Mesodermal cell (in vitro differentiated cells): ENCODE data around the gene ZNF385D.

Experiments used
- H3K27ac ChIP-seq: 2 replicates; pipeline ENCODE4 v1.7.0; 2013; ENCODE audit warnings: mild to moderate bottlenecking, low read depth, low read length, moderate library complexity; ENCODE audit not compliant: severe bottlenecking
- H3K36me3 ChIP-seq: 2 replicates; pipeline ENCODE4 v1.7.1; 2013; ENCODE audit warnings: mild to moderate bottlenecking, low read length, moderate library complexity; ENCODE audit not compliant: control insufficient read depth, insufficient read depth
- H3K4me1 ChIP-seq: one replicate; pipeline ENCODE4 v1.7.1; 2013; ENCODE audit warnings: mild to moderate bottlenecking, low read length; ENCODE audit not compliant: insufficient read depth, control insufficient read depth, poor library complexity, severe bottlenecking
- H3K4me3 ChIP-seq: 2 replicates; pipeline ENCODE4 v1.7.0; 2013; ENCODE audit warnings: low read length, control low read depth, mild to moderate bottlenecking; ENCODE audit not compliant: insufficient read depth, poor library complexity, severe bottlenecking; ENCODE audit errors: extremely low read depth
- H3K9me3 ChIP-seq: 2 replicates; pipeline ENCODE4 v1.7.1; 2013; ENCODE audit warnings: mild to moderate bottlenecking, low read length, moderate library complexity; ENCODE audit not compliant: control insufficient read depth
- WGBS, 2 experiments: methylation state at CpG; one replicate each; pipeline ENCODE4 v1.1.5; 2013; ENCODE audit warnings: missing lambda C conversion rate in 2 of 2; ENCODE audit not compliant: insufficient coverage in 2 of 2; 5-methylcytosine and 5-hydroxymethylcytosine counted together

The ZNF385D gene

DNA sequence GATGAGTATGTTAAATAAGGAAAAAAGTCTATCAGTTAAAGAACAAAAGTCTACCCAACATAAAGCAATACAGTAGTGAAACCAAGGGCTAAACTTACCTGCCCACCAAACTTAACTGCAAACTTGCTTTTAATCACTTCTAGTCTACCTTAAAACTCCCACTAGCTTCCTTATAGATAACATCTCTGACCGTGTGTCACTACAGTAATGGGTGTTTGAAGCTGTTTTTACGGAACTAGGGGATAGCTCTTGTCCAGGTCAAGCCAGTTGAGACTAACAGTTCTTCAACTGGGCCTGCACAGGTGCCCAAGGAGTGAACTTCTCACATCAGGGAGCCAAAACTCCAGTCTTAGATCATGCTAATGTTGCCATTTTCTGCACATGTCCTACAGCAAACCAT is 132.3 kb downstream of the ZNF385D start:
- WGBS, 2 experiments = 100% methylated on average over 1 of the region's 2 CpGs; no CpG with 5 or more reads in 1 of the 2 experiments
- no peak overlapping the region for H3K4me3 ChIP-seq
- H3K4me1 ChIP-seq = peaks cover 3% of the 10 kb centered on the region
- no peak overlapping the region for H3K27ac ChIP-seq
- H3K36me3 ChIP-seq = no peaks in the 10 kb centered on the region
- no peaks in the 10 kb centered on the region for H3K9me3 ChIP-seq

DNA sequence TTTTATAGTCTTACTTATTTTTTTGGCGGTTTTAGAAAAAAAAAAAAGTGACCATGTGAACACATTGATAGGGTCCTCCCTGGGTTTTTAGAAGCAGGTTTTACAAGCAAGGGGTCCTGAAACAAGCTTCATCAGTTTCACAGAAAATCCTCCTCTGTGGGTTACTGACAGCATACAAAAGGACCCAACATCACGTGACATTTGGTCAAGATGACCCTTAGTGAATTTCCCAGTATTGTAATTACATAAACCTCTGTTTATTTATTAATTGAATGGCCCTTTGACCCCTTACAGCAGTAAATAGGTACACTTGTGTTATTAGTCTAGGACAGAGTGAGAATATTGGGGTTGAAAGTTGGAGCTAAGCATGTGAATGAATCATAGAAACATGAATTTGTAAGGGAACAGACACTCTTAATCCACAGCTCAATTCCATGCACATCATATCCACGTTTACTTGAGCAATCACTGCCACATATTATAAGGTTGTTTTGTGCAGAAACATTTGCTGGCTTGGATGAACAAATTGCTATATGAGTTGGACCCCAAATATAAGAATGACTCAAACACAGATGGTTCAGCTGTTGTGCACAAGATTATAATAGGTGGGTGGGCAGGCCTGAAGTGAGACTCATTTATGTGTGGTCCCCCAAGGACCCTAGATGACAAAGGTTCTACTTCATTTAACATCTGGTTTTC is 137.5 kb downstream of the ZNF385D start:
- Histone ChIP-seq H3K36me3 (no peaks in the 10 kb centered on the region), H3K4me3 (no peak overlapping the region), H3K4me1 (peaks cover 3% of the 10 kb centered on the region), H3K27ac (no peak overlapping the region), H3K9me3 (no peaks in the 10 kb centered on the region)
- WGBS, 2 experiments = 71% methylated on average over 1 of the region's 3 CpGs; no CpG with 5 or more reads in 1 of the 2 experiments

DNA sequence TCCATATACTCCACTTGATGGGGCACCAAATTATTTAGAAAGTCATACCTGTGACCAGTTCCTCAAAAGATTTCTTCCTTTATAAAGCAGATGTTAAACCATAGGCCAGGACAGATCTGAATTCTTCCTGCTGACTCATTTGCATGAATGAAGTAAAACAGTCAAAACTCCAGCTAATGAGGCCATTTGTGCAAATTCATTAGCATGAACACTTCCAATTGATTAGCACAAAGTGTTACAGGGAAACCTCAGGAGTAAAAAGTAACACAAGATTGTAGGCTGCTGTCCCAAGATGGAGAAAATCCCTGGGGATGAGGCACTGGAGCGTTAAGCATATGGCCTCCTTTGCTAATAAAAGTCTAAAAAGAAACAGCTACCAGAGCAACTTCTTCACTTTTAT is 149.8 kb downstream of the ZNF385D start:
- Histone ChIP-seq H3K4me3 (no peak overlapping the region), H3K9me3 (no peaks in the 10 kb centered on the region), H3K36me3 (no peaks in the 10 kb centered on the region), H3K27ac (no peak overlapping the region), H3K4me1 (no peaks in the 10 kb centered on the region)
- WGBS, 2 experiments = no CpG with 5 or more reads among the region's 1 CpG

GRCh38 chr3:21599890-21600289 is 151.1 kb downstream of the ZNF385D start:
- H3K4me1 ChIP-seq = no peaks in the 10 kb centered on the region
- 81 to 95% methylated on average over 5 of the region's 6 CpGs for WGBS, 2 experiments
- no peaks in the 10 kb centered on the region for H3K9me3 ChIP-seq
- H3K27ac ChIP-seq = no peak overlapping the region
- H3K36me3 ChIP-seq = no peaks in the 10 kb centered on the region
- no peak overlapping the region for H3K4me3 ChIP-seq

GRCh38 chr3:21592828-21593227 is 158.2 kb downstream of the ZNF385D start:
- no peak overlapping the region for H3K27ac ChIP-seq
- H3K36me3 ChIP-seq = no peaks in the 10 kb centered on the region
- H3K4me3 ChIP-seq = no peak overlapping the region
- no peaks in the 10 kb centered on the region for H3K4me1 ChIP-seq
- 77 to 82% methylated on average over 2 to 4 of the region's 4 CpGs for WGBS, 2 experiments
- H3K9me3 ChIP-seq = no peaks in the 10 kb centered on the region

- Histone ChIP-seq H3K27ac (no peak overlapping the region), H3K9me3 (no peaks in the 10 kb centered on the region), H3K4me3 (no peak overlapping the region), H3K4me1 (no peaks in the 10 kb centered on the region), H3K36me3 (no peaks in the 10 kb centered on the region)
- no CpG with 5 or more reads among the region's 1 CpG for WGBS, 2 experiments
These were observed 163.1 kb downstream of the ZNF385D start for GRCh38 chr3:21587894-21588293.

- 100% methylated on average over 1 of the region's 3 CpGs; no CpG with 5 or more reads in 1 of the 2 experiments for WGBS, 2 experiments
- Histone ChIP-seq H3K4me3 (no peak overlapping the region), H3K27ac (no peak overlapping the region), H3K36me3 (no peaks in the 10 kb centered on the region), H3K9me3 (no peaks in the 10 kb centered on the region), H3K4me1 (no peaks in the 10 kb centered on the region)
These were observed 165.7 kb downstream of the ZNF385D start for GRCh38 chr3:21585216-21585740.

DNA sequence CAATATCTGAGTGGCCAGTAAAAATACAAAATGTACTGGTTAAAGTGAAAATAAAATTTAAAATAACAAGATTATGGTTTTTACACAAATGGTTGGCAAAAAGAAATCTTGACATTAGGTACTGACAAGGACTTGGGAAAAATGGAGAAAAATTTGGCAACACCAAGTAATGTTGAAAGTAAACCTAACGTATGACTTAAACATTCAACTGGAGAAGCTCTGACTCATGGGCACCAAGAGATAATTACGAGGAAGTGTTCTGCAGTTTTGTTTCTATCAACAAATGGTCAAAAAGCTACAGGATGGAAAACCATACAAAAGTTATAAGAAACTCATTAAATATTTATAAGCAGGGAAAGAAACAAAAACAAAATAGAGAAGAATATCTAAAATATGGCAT is 177.7 kb downstream of the ZNF385D start:
- 86% methylated on average over 1 of the region's 2 CpGs; no CpG with 5 or more reads in 1 of the 2 experiments for WGBS, 2 experiments
- Histone ChIP-seq H3K4me3 (no peak overlapping the region), H3K4me1 (no peaks in the 10 kb centered on the region), H3K27ac (no peak overlapping the region), H3K36me3 (no peaks in the 10 kb centered on the region), H3K9me3 (no peaks in the 10 kb centered on the region)

GRCh38 chr3:21564531-21564930 is 186.5 kb downstream of the ZNF385D start:
- Histone ChIP-seq H3K4me3 (no peak overlapping the region), H3K36me3 (no peaks in the 10 kb centered on the region), H3K27ac (no peak overlapping the region), H3K4me1 (no peaks in the 10 kb centered on the region), H3K9me3 (no peaks in the 10 kb centered on the region)
- WGBS, 2 experiments = no CpG with 5 or more reads among the region's 3 CpGs

GRCh38 chr3:21562243-21562642 is 188.8 kb downstream of the ZNF385D start:
- H3K36me3 ChIP-seq = no peaks in the 10 kb centered on the region
- no peak overlapping the region for H3K27ac ChIP-seq

GRCh38 chr3:21561472-21561871 is 189.5 kb downstream of the ZNF385D start:
- 86 to 88% methylated on average over 1 of the region's 2 CpGs for WGBS, 2 experiments
- H3K36me3 ChIP-seq = no peaks in the 10 kb centered on the region
- H3K4me3 ChIP-seq = no peak overlapping the region
- no peaks in the 10 kb centered on the region for H3K9me3 ChIP-seq
- no peaks in the 10 kb centered on the region for H3K4me1 ChIP-seq
- H3K27ac ChIP-seq = no peak overlapping the region

More at GRCh38 chr3:21562243-21562642, 188.8 kb downstream of the ZNF385D start:
- no peaks in the 10 kb centered on the region for H3K9me3 ChIP-seq
- H3K4me1 ChIP-seq = no peaks in the 10 kb centered on the region
- no peak overlapping the region for H3K4me3 ChIP-seq
